HG03280 (cell line): Measurements from ENCODE around the gene ZNF792.
"Not testable (repeated sequence)": the region's sequence is repeated elsewhere in the genome, so short reads cannot be mapped to it uniquely, and the experiment has no call there.

Experiments used
- ATAC-seq: cut with Tn5 transposase; IDR thresholded peaks from one replicate; pipeline ENCODE4 v1.9.1; 2021; ENCODE audit warnings: mild to moderate bottlenecking, moderate library complexity; ENCODE audit not compliant: unreplicated experiment

ZNF792 gene

GRCh38 chr19:34926685-34927375 lies 37.2 kb downstream of the ZNF792 start, which contains the start of gene ZNF30:
Gene ZNF30 (plus strand): TSS chr19:34926903. CDS start chr19:34929948, 3,045 bp downstream.
- peak; percentile 95 for ATAC-seq

GRCh38 chr19:34926361-34926684 lies 37.7 kb downstream of the ZNF792 start:
- ATAC-seq: no peak

- ATAC-seq: no peak
These were observed 38.7 kb downstream of the ZNF792 start for GRCh38 chr19:34925278-34925855.

- ATAC-seq: not testable (repeated sequence)
These were observed 43.8 kb downstream of the ZNF792 start for GRCh38 chr19:34920090-34920786.

GRCh38 chr19:34918190-34918589 lies 45.8 kb downstream of the ZNF792 start:
- ATAC-seq: no peak

- not testable (repeated sequence) for ATAC-seq
These were observed 46.9 kb downstream of the ZNF792 start for GRCh38 chr19:34917144-34917543.

GRCh38 chr19:34910770-34911169 lies 53.3 kb downstream of the ZNF792 start:
- ATAC-seq: no peak
